Neural cell (in vitro differentiated cells): ENCODE results near the gene PDE4D.

Source experiments
- POLR2AphosphoS5 ChIP-seq: IDR thresholded peaks from 2 replicates; pipeline ENCODE4 v1.6.1; 2012
- RAD21 ChIP-seq: fragments of 450-650 bp; conservative IDR thresholded peaks from 2 replicates; pipeline ENCODE4 v1.6.1; 2014; ENCODE audit warnings: antibody characterized with exemption, mild to moderate bottlenecking, moderate library complexity
- TAF1 ChIP-seq: IDR thresholded peaks from 2 replicates; pipeline ENCODE4 v1.6.1; 2012; ENCODE audit warnings: low read depth
- TF ChIP-seq, protein P1 (sequence below): fragments of 450-650 bp; IDR thresholded peaks from 2 replicates; pipeline ENCODE4 v1.5.1; 2014; ENCODE audit warnings: antibody characterized with exemption, mild to moderate bottlenecking, moderate library complexity; ENCODE audit not compliant: poor library complexity, severe bottlenecking
- TF ChIP-seq, protein P2 (sequence below): IDR thresholded peaks from 2 replicates; pipeline ENCODE4 v1.6.1; 2012; ENCODE audit warnings: borderline replicate concordance

DNA sequence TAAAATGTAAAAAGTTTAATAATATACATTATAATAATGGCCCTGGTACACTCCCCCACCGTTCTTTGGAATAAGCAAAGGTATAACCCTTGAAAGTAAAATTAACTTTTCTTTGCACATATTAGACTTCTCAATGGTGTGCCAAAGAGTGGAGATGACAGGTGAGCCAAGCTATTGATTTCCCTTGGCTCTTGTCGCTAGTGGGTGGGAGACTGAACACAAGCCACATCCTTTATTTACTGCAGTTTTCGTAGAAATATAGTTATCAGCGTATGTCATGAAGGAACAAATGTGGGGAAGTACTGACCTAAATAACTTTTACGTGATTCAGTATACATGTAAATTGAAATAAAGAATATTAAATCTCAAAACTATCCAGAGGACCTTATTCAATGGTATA, 761.4 kb downstream of the PDE4D start:
- TF ChIP-seq TAF1 (no peak), POLR2AphosphoS5 (no peak), RAD21 (no peak)
- TF ChIP-seq, protein P1, sequence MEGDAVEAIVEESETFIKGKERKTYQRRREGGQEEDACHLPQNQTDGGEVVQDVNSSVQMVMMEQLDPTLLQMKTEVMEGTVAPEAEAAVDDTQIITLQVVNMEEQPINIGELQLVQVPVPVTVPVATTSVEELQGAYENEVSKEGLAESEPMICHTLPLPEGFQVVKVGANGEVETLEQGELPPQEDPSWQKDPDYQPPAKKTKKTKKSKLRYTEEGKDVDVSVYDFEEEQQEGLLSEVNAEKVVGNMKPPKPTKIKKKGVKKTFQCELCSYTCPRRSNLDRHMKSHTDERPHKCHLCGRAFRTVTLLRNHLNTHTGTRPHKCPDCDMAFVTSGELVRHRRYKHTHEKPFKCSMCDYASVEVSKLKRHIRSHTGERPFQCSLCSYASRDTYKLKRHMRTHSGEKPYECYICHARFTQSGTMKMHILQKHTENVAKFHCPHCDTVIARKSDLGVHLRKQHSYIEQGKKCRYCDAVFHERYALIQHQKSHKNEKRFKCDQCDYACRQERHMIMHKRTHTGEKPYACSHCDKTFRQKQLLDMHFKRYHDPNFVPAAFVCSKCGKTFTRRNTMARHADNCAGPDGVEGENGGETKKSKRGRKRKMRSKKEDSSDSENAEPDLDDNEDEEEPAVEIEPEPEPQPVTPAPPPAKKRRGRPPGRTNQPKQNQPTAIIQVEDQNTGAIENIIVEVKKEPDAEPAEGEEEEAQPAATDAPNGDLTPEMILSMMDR, result no peak
- TF ChIP-seq, protein P2, sequence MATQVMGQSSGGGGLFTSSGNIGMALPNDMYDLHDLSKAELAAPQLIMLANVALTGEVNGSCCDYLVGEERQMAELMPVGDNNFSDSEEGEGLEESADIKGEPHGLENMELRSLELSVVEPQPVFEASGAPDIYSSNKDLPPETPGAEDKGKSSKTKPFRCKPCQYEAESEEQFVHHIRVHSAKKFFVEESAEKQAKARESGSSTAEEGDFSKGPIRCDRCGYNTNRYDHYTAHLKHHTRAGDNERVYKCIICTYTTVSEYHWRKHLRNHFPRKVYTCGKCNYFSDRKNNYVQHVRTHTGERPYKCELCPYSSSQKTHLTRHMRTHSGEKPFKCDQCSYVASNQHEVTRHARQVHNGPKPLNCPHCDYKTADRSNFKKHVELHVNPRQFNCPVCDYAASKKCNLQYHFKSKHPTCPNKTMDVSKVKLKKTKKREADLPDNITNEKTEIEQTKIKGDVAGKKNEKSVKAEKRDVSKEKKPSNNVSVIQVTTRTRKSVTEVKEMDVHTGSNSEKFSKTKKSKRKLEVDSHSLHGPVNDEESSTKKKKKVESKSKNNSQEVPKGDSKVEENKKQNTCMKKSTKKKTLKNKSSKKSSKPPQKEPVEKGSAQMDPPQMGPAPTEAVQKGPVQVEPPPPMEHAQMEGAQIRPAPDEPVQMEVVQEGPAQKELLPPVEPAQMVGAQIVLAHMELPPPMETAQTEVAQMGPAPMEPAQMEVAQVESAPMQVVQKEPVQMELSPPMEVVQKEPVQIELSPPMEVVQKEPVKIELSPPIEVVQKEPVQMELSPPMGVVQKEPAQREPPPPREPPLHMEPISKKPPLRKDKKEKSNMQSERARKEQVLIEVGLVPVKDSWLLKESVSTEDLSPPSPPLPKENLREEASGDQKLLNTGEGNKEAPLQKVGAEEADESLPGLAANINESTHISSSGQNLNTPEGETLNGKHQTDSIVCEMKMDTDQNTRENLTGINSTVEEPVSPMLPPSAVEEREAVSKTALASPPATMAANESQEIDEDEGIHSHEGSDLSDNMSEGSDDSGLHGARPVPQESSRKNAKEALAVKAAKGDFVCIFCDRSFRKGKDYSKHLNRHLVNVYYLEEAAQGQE, result no peak
